Right cardiac atrium (tissue), 5 donors: Measurements from ENCODE around the gene KMT2E. TPM values are rescaled to one million over a fixed set of nuclear protein-coding genes. Genes with fewer than 3 reads are reported as not detected.
"Not testable (repeated sequence)": the region's sequence is repeated elsewhere in the genome, so short reads cannot be mapped to it uniquely, and the experiment has no call there.

Experiments
- ATAC-seq, 2 donors: fragments of 200-7000 bp; cut with Tn5 transposase; one replicate each; pipeline versions ENCODE4 v1.8.0 to v1.9.1; 2020; ENCODE audit warnings: moderate library complexity in 2 of 2, mild to moderate bottlenecking in 1 of 2
- DNase-seq, 3 donors: peaks; one replicate each; pipeline ENCODE4 v3.0.0-alpha.2; 2020
- H3K27ac ChIP-seq: one replicate; pipeline ENCODE4 v1.5.1; 2013; ENCODE audit warnings: mild to moderate bottlenecking, low read length, control low read depth, moderate library complexity
- H3K27me3 ChIP-seq: one replicate; pipeline ENCODE4 v1.6.1; 2013; ENCODE audit not compliant: control insufficient read depth, insufficient read depth
- H3K4me1 ChIP-seq: one replicate; pipeline ENCODE4 v1.6.1; 2013; ENCODE audit warnings: low read length; ENCODE audit not compliant: control insufficient read depth, insufficient read depth
- H3K4me3 ChIP-seq: one replicate; pipeline ENCODE4 v1.5.1; 2013; ENCODE audit warnings: low read length, control low read depth
- H3K9me3 ChIP-seq: one replicate; pipeline ENCODE4 v1.6.1; 2013; ENCODE audit warnings: low read length; ENCODE audit not compliant: control insufficient read depth
- WGBS: extraction: QIAGEN DNeasy Blood & Tissue Kit; methylation state at CpG from one replicate; pipeline ENCODE4 v1.1.7; 2013; 5-methylcytosine and 5-hydroxymethylcytosine counted together
- intact Hi-C, 4 donors: fragments of 100-400 bp; cut with DNase I; formaldehyde crosslinking; loops; one replicate each; pipeline versions ENCODE4 v1.11.0 to v1.14.0; 2022 to 2023
- polyA plus RNA-seq: library from polyadenylated mRNA; stranded (reverse); fragments of 200-250 nt; gene quantifications from one replicate; pipeline ENCODE4 v1.2.3, GENCODE V29; 2013
- total RNA-seq, 4 donors: library from RNA; stranded (reverse); fragmentation: NEBNext Ultra II Directional; extraction: Animal tissue kit (Norgen Biotek cat#: 25700); gene quantifications; one replicate each; pipeline ENCODE4 v1.2.1, GENCODE V29; 2021
- donor health status: healthy with polysubstance abuse.
- donor health status: DM: no; HTN: yes; CAD: no.
- donor health status: DM: no; HTN: no; CAD: no.
- donor health status: DM: no; HTN: yes; CAD: no; lungs with severe emphysema.
- donor health status: DM: yes; HTN: yes; CAD: no.

Gene KMT2E
- total and polyA plus RNA-seq, 5 donors: 17.8 to 73.1 (median 57.2) TPM

GRCh38 chr7:105019269-105019668, 5.3 kb downstream of the KMT2E start:
- Histone ChIP-seq H3K27me3 (no peaks in the 10 kb centered on the region), H3K4me1 (no peaks in the 10 kb centered on the region), H3K27ac (no peak overlapping the region), H3K9me3 (no peaks in the 10 kb centered on the region), H3K4me3 (no peak overlapping the region)
- ATAC-seq: no peak
- WGBS: 21% methylated on average over 3 of the region's 3 CpGs
- no peak for DNase-seq
- intact Hi-C loops: no loop called here

- ATAC-seq: no peak
- 33% methylated on average over 3 of the region's 3 CpGs for WGBS
- DNase-seq: no peak
Observed at GRCh38 chr7:105020926-105021325, 6.9 kb downstream of the KMT2E start.

GRCh38 chr7:105021352-105021751, 7.3 kb downstream of the KMT2E start:
- Histone ChIP-seq H3K9me3 (no peaks in the 10 kb centered on the region), H3K4me1 (no peaks in the 10 kb centered on the region), H3K27ac (no peak overlapping the region), H3K4me3 (no peak overlapping the region), H3K27me3 (no peaks in the 10 kb centered on the region)
- DNase-seq (no peak), ATAC-seq (no peak)
- 61% methylated on average over 3 of the region's 3 CpGs for WGBS
- intact Hi-C loops: no loop called here

More at GRCh38 chr7:105020926-105021325, 6.9 kb downstream of the KMT2E start:
- H3K27ac ChIP-seq: no peak overlapping the region
- H3K27me3 ChIP-seq: no peaks in the 10 kb centered on the region
- intact Hi-C loops: no loop called here
- no peak overlapping the region for H3K4me3 ChIP-seq
- no peaks in the 10 kb centered on the region for H3K4me1 ChIP-seq
- no peaks in the 10 kb centered on the region for H3K9me3 ChIP-seq

- intact Hi-C loops: no loop called here
Observed at GRCh38 chr7:105021967-105022366, 8.0 kb downstream of the KMT2E start.

GRCh38 chr7:105022458-105022857, 8.5 kb downstream of the KMT2E start:
- ATAC-seq (no peak), DNase-seq (no peak)
- Histone ChIP-seq H3K4me3 (no peak overlapping the region), H3K9me3 (no peaks in the 10 kb centered on the region), H3K4me1 (peaks cover 2% of the 10 kb centered on the region), H3K27ac (no peak overlapping the region), H3K27me3 (no peaks in the 10 kb centered on the region)
- WGBS: 59% methylated on average over 4 of the region's 4 CpGs
- intact Hi-C loops: no loop called here

More at GRCh38 chr7:105021967-105022366, 8.0 kb downstream of the KMT2E start:
- DNase-seq: no peak
- H3K4me3 ChIP-seq: no peak overlapping the region
- 72% methylated on average over 3 of the region's 3 CpGs for WGBS
- H3K27ac ChIP-seq: no peak overlapping the region
- no peaks in the 10 kb centered on the region for H3K27me3 ChIP-seq
- ATAC-seq: no peak
- H3K4me1 ChIP-seq: no peaks in the 10 kb centered on the region
- H3K9me3 ChIP-seq: no peaks in the 10 kb centered on the region

- ATAC-seq: no peak
- Histone ChIP-seq H3K27me3 (no peaks in the 10 kb centered on the region), H3K27ac (no peak overlapping the region), H3K9me3 (no peaks in the 10 kb centered on the region), H3K4me1 (peaks cover 7% of the 10 kb centered on the region), H3K4me3 (no peak overlapping the region)
- WGBS: 31% methylated on average over 1 of the region's 1 CpG
- intact Hi-C loops: no loop called here
- DNase-seq: no peak
Observed at GRCh38 chr7:105024734-105025133, 10.7 kb downstream of the KMT2E start.

GRCh38 chr7:105026750-105027149, 12.7 kb downstream of the KMT2E start:
- H3K4me1 ChIP-seq: peaks cover 9% of the 10 kb centered on the region
- no peaks in the 10 kb centered on the region for H3K27me3 ChIP-seq
- intact Hi-C loops: no loop called here
- ATAC-seq (no peak), DNase-seq (no peak)
- WGBS: 90% methylated on average over 2 of the region's 2 CpGs
- no peak overlapping the region for H3K4me3 ChIP-seq
- H3K27ac ChIP-seq: no peak overlapping the region
- H3K9me3 ChIP-seq: no peaks in the 10 kb centered on the region

GRCh38 chr7:105027176-105027853, 13.3 kb downstream of the KMT2E start:
- ATAC-seq: no peak
- no peak overlapping the region for H3K27ac ChIP-seq
- H3K27me3 ChIP-seq: no peaks in the 10 kb centered on the region
- no peak for DNase-seq
- WGBS: 52% methylated on average over 2 of the region's 2 CpGs
- no peaks in the 10 kb centered on the region for H3K9me3 ChIP-seq
- peaks cover 9% of the 10 kb centered on the region for H3K4me1 ChIP-seq
- intact Hi-C loops: no loop called here
- H3K4me3 ChIP-seq: no peak overlapping the region

GRCh38 chr7:105028004-105028403, 14.0 kb downstream of the KMT2E start:
- intact Hi-C loops: no loop called here
- no peaks in the 10 kb centered on the region for H3K9me3 ChIP-seq
- ATAC-seq (no peak), DNase-seq (no peak)
- no peaks in the 10 kb centered on the region for H3K27me3 ChIP-seq
- WGBS: 68% methylated on average over 5 of the region's 5 CpGs
- no peak overlapping the region for H3K27ac ChIP-seq
- H3K4me3 ChIP-seq: no peak overlapping the region
- peaks cover 9% of the 10 kb centered on the region for H3K4me1 ChIP-seq

GRCh38 chr7:105028941-105029340, 14.9 kb downstream of the KMT2E start:
- H3K27me3 ChIP-seq, DNase-seq, intact Hi-C loops, H3K4me3 ChIP-seq, ATAC-seq, H3K27ac ChIP-seq, H3K9me3 ChIP-seq: not testable (repeated sequence)
- H3K4me1 ChIP-seq: peaks cover 14% of the 10 kb centered on the region
- WGBS: 96% methylated on average over 8 of the region's 8 CpGs

- ATAC-seq (peak in 1 of 2 donors; percentile 53), DNase-seq (no peak)
- intact Hi-C loops: no loop called here
- H3K27ac ChIP-seq: no peak overlapping the region
- no peak overlapping the region for H3K4me3 ChIP-seq
- H3K9me3 ChIP-seq: no peaks in the 10 kb centered on the region
- H3K4me1 ChIP-seq: peaks cover 14% of the 10 kb centered on the region
- H3K27me3 ChIP-seq: no peaks in the 10 kb centered on the region
Observed at GRCh38 chr7:105030447-105030846, 16.4 kb downstream of the KMT2E start.
